ENCODE measurements around the gene GINS2. TPM values are rescaled to one million over a fixed set of nuclear protein-coding genes. Genes with fewer than 3 reads are reported as not detected.
A peak's percentile ranks its signal among the peaks of the same experiment; 100 is the strongest.

The GINS2 gene
- total RNA-seq, 1 experiment from 2014 or later: 12.0 TPM

DNA sequence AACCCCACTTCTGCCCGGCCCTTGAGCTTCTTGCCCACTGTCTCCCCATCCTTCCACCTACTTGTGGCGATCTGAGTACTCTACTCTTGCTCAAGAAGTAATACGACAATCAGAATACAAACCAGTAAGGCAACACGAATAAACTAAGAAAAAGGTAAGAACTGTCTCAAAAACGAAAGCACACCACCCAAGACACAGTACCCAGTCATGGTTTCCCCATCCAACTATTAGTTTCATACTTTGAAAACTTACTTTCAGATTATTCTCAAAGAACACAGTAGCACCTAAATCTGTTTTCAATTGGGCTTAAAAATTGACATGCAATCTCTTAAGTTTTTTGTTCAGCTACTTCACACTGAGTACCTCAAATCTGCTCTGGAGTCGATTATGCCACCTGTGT lies 13.9 kb downstream of the GINS2 start:
- H3K36me3 ChIP-seq (ENCODE audit: control insufficient read depth, insufficient read depth, low read length): peaks cover 13% of the 10 kb centered on the region
- in situ Hi-C loops (cut with HindIII; ENCODE audit: low pct_unique_long_range_greater_than_20kb, low sequenced_read_pairs): no loop called here
- TF ChIP-seq, protein P1, sequence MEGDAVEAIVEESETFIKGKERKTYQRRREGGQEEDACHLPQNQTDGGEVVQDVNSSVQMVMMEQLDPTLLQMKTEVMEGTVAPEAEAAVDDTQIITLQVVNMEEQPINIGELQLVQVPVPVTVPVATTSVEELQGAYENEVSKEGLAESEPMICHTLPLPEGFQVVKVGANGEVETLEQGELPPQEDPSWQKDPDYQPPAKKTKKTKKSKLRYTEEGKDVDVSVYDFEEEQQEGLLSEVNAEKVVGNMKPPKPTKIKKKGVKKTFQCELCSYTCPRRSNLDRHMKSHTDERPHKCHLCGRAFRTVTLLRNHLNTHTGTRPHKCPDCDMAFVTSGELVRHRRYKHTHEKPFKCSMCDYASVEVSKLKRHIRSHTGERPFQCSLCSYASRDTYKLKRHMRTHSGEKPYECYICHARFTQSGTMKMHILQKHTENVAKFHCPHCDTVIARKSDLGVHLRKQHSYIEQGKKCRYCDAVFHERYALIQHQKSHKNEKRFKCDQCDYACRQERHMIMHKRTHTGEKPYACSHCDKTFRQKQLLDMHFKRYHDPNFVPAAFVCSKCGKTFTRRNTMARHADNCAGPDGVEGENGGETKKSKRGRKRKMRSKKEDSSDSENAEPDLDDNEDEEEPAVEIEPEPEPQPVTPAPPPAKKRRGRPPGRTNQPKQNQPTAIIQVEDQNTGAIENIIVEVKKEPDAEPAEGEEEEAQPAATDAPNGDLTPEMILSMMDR (IDR thresholded peaks at IDR 0.05): no peak
- no peak for TF ChIP-seq SIN3A (IDR thresholded peaks at IDR 0.05; ENCODE audit: borderline replicate concordance, insufficient read depth, low read depth, low read length)
- no peak for TF ChIP-seq POLR2AphosphoS5 (IDR thresholded peaks at IDR 0.05; ENCODE audit: low read depth, low read length)
- TF ChIP-seq, protein P2, sequence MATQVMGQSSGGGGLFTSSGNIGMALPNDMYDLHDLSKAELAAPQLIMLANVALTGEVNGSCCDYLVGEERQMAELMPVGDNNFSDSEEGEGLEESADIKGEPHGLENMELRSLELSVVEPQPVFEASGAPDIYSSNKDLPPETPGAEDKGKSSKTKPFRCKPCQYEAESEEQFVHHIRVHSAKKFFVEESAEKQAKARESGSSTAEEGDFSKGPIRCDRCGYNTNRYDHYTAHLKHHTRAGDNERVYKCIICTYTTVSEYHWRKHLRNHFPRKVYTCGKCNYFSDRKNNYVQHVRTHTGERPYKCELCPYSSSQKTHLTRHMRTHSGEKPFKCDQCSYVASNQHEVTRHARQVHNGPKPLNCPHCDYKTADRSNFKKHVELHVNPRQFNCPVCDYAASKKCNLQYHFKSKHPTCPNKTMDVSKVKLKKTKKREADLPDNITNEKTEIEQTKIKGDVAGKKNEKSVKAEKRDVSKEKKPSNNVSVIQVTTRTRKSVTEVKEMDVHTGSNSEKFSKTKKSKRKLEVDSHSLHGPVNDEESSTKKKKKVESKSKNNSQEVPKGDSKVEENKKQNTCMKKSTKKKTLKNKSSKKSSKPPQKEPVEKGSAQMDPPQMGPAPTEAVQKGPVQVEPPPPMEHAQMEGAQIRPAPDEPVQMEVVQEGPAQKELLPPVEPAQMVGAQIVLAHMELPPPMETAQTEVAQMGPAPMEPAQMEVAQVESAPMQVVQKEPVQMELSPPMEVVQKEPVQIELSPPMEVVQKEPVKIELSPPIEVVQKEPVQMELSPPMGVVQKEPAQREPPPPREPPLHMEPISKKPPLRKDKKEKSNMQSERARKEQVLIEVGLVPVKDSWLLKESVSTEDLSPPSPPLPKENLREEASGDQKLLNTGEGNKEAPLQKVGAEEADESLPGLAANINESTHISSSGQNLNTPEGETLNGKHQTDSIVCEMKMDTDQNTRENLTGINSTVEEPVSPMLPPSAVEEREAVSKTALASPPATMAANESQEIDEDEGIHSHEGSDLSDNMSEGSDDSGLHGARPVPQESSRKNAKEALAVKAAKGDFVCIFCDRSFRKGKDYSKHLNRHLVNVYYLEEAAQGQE (IDR thresholded peaks at IDR 0.05; ENCODE audit: insufficient read depth in 1 of 2, low read depth in 2 of 2, low read length in 1 of 2): no peak
- no peak for TF ChIP-seq TCF7L2 (IDR thresholded peaks at IDR 0.05; ENCODE audit: low read depth, low read length)
- H3K9me3 ChIP-seq (ENCODE audit: control insufficient read depth, insufficient read depth, low read depth, low read length): no peaks in the 10 kb centered on the region
- POLR2A ChIA-PET: no interaction called here
- CTCF ChIA-PET: interaction anchor here (0.6 kb wide), 1 partner anchor 320 kb away, joined by 8 read pairs; no protein-coding TSS in a partner anchor
- intact Hi-C loops (cut with micrococcal nuclease; ENCODE audit: unreplicated experiment): loop anchor here (5.0 kb wide), 1 partner anchor 42 kb away; no protein-coding TSS in a partner anchor
- no peak for ATAC-seq
- no peaks in the 10 kb centered on the region for H3K27me3 ChIP-seq (ENCODE audit: control insufficient read depth, insufficient read depth, low read length)
- no peak for DNase-seq (ENCODE audit: low read depth, low spot score)
- no peak overlapping the region for H3K4me3 ChIP-seq (ENCODE audit: low read depth in 2 of 2, low read length in 2 of 2)
- peaks cover 22% of the 10 kb centered on the region for H3K4me1 ChIP-seq (ENCODE audit: control insufficient read depth, insufficient read depth, low read length)
- no peak overlapping the region for H3K27ac ChIP-seq (ENCODE audit: low read length)
- BruUV-seq (replicated peaks): no TSS peak

DNA sequence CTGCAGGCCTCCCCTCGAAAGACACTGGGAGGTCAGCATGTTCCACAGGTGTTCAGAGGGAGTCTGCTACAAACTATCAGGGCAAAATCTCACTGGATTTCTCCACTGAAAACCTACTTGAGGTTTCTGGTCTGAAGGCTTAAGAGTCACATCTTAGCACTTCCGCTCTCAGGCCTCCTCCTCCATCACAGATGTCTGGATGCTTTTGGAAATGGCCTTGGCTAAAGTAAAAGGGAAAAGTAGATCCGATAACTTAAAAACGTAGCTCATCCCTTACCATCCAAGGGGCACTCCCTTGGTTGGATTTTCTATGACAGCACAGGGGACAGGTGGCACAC lies 14.4 kb downstream of the GINS2 start:
- peak overlapping the region; percentile 44; the same call in 1 of the 2 replicates for H3K27ac ChIP-seq (ENCODE audit: low read length)
- in situ Hi-C loops (cut with HindIII; ENCODE audit: low pct_unique_long_range_greater_than_20kb, low sequenced_read_pairs) (no loop called here), intact Hi-C loops (cut with micrococcal nuclease; ENCODE audit: unreplicated experiment) (no loop called here)
- CTCF ChIA-PET: no interaction called here
- POLR2A ChIA-PET: no interaction called here
- TF ChIP-seq POLR2AphosphoS5 (IDR thresholded peaks at IDR 0.05; ENCODE audit: low read depth, low read length) (no peak), SIN3A (IDR thresholded peaks at IDR 0.05; ENCODE audit: borderline replicate concordance, insufficient read depth, low read depth, low read length) (no peak), TCF7L2 (IDR thresholded peaks at IDR 0.05; ENCODE audit: low read depth, low read length) (no peak)
- TF ChIP-seq, protein P2 (IDR thresholded peaks at IDR 0.05; ENCODE audit: insufficient read depth in 1 of 2, low read depth in 2 of 2, low read length in 1 of 2): no peak
- TF ChIP-seq, protein P1 (IDR thresholded peaks at IDR 0.05): no peak
- no peak overlapping the region for H3K4me3 ChIP-seq (ENCODE audit: low read depth in 2 of 2, low read length in 2 of 2)
- peaks cover 22% of the 10 kb centered on the region for H3K4me1 ChIP-seq (ENCODE audit: control insufficient read depth, insufficient read depth, low read length)
- ATAC-seq: no peak
- DNase-seq (ENCODE audit: low read depth, low spot score): no peak
- BruUV-seq (replicated peaks): no TSS peak
- H3K36me3 ChIP-seq (ENCODE audit: control insufficient read depth, insufficient read depth, low read length): peaks cover 13% of the 10 kb centered on the region
- H3K9me3 ChIP-seq (ENCODE audit: control insufficient read depth, insufficient read depth, low read depth, low read length): no peaks in the 10 kb centered on the region
- no peaks in the 10 kb centered on the region for H3K27me3 ChIP-seq (ENCODE audit: control insufficient read depth, insufficient read depth, low read length)
